Aorta (tissue), 4 donors: ENCODE measurements around the gene SCN8A. TPM values are rescaled to one million over a fixed set of nuclear protein-coding genes. Genes with fewer than 3 reads are reported as not detected.

ENCODE experiments used
- polyA plus RNA-seq, 2 donors: library from polyadenylated mRNA; stranded (reverse); fragments of 200-250 nt; gene quantifications; one replicate each; pipeline ENCODE4 v1.2.3, GENCODE V29; 2013
- total RNA-seq, 2 donors: library from RNA; stranded (reverse); fragmentation: NEBNext Ultra II Directional; extraction: Animal tissue kit (Norgen Biotek cat#: 25700); gene quantifications; one replicate each; pipeline ENCODE4 v1.2.1, GENCODE V29; 2021
- donor health status: healthy with polysubstance abuse.
- donor health status: Bipolar disorder and iron deficiency.
- donor health status: DM: no; HTN: no; CAD: no.
- donor health status: DM: yes; HTN: yes; CAD: no.

The SCN8A gene
- total and polyA plus RNA-seq, 4 donors, result under 0.01 to 0.48 (median 0.27) TPM

Other genes with a start within 250 kb of the SCN8A start
- gene CELA1, start 244.6 kb upstream of the SCN8A start, total RNA-seq, result not detected
- not detected for gene CELA1, start 244.6 kb upstream of the SCN8A start, polyA plus RNA-seq
- 1 to 10 TPM; 5.5 to 6.5 TPM for gene GALNT6, start 199.8 kb upstream of the SCN8A start, total RNA-seq
- gene GALNT6, start 199.8 kb upstream of the SCN8A start, polyA plus RNA-seq, result 10 to 100 TPM in 1 of 2 donors, under 1 TPM in 1; 0.72 to 12.3 TPM
- gene SLC4A8, start 166.4 kb upstream of the SCN8A start, total RNA-seq, result 1 to 10 TPM; 1.4 to 3.2 TPM
- gene SLC4A8, start 166.4 kb upstream of the SCN8A start, polyA plus RNA-seq, result 1 to 10 TPM in 1 of 2 donors, under 1 TPM in 1; 0.36 to 6.1 TPM